Stimulated activated CD8-positive, alpha-beta memory T cell treated with anti-CD3 and anti-CD28 coated beads, Interleukin-4, amount 100 ng/mL, for 24 hours (primary cell): ENCODE data around the gene PXDC1.
"Not testable (repeated sequence)": the region's sequence is repeated elsewhere in the genome, so short reads cannot be mapped to it uniquely, and the experiment has no call there.

Experiments
- DNase-seq: peaks from one replicate; pipeline ENCODE4 v3.0.0-alpha.2; 2020; ENCODE audit warnings: low read depth

Gene PXDC1

DNA sequence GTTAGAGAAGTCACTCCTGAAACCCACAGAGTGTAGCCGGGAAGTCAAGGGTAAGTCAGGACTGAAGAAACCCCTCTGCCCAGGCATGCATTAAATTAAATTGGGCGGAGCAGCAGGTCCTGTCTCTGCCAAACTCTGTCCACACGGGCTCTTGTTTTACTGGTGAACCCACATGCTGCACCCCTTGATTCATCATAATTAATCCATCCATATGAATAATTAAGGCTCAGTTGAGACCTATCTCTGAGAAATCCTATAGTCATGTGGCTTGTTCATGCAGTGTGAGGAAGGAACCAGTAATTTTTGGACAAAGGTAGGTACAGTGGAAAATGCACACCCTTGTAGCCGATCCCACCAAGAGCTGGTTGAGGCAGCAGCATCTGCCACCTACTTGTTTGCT, 43.0 kb downstream of the PXDC1 start:
- no peak for DNase-seq

DNA sequence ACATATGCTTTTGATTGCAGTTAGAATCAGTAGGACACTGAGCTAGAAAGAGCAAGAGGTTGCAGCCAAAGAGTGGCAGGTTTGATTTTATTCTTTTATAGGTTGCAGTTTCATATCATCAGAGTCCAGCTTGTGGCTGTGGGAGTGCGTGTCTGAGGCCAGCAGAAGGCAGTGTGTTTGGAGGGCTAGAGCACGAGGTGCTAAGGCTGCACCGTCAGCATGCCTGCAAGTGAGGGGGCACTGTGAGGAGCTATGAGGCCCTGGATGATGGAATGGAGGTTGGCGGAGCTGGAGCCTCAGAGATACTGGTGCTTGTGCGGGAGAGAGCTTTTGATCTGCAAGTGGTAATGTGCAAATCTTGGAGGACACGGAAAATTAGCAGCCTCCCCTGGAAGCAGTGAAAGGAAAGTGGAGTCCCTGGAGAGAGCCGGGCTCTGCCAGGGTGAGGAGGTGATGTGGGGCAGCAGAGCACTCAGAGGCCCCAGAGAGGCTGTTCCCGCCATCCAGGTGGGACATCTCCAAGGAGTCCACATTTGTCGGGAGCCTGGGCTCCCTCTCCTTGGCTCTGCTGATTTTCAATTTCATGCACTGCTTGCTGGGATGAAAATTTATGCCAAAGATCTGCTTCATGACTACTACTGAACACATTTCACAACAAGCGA, 43.6 kb downstream of the PXDC1 start:
- no peak for DNase-seq

DNA sequence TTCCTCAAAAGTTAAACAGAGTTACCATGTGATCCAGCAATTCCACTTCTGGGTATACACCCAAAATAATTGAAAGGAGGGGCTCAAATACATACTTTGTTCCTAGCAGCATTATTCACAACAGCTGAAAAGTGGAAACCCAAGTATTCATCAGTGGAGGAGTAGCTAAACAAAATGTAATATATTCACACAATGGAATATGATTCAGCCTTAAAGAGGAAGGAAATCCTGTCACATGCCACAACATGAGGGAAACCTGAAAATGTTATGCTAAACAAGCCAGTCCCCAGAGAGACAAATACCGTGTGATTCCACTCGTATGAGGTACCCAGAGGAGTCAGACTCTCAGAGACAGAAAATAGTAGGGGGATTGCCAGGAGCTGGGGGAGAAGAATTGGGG, 44.5 kb downstream of the PXDC1 start:
- DNase-seq: no peak

DNA sequence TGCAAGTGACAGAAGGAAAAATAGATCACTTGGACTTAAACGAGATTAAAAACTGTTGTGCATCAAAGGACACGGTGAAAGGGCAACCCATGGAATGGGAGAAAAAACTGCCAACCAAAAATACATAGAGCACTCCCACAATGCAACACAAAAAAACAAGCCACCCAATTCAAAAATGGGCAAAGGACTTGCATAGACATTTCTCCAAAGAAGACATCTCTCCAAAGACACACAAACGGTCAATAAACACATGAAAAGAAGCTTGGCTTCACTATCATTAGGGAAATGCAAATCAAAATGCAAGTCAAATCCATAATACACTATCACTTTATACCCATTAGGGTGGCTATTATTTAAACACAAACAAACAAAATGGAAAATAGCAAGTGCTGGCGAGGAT, 45.0 kb downstream of the PXDC1 start:
- DNase-seq: no peak

DNA sequence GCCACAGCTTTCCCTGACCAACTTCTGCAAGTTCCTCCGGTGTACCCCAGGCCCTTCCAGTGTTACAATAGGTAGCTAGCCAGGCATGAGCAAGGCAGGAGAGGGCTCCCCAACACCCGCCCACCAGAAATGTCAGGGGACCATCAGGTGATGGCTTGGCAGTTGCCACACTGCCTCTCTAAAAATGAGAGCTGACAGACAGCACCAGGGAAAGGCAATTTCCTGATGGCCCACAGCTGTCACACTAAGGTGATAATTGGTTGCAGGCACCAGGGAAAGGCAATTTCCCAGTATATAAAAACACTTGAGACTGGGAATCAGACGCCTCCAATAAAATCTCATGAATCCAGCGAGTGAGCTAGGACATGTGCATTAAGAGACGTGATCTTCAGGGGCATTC, 49.9 kb downstream of the PXDC1 start:
- DNase-seq: no peak

DNA sequence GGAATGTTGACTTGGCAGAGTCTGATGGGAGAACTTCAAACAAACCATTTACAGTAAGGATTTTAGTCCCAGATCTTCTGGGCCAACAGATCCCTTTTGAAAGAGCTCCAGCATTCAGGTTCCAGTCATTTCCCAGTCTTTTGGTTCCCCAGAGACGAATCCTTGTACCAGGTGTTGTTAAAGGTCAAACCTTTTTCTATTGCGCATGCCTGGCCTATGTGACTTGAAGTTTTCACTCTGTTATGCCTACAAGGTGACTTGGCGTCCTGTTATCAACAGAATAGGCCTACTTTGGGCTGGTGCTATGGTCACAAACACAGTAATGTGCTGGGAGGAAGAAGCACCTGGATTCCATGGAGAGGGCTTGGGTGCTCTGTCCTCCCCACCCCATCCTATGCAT, 52.3 kb downstream of the PXDC1 start:
- DNase-seq: no peak

DNA sequence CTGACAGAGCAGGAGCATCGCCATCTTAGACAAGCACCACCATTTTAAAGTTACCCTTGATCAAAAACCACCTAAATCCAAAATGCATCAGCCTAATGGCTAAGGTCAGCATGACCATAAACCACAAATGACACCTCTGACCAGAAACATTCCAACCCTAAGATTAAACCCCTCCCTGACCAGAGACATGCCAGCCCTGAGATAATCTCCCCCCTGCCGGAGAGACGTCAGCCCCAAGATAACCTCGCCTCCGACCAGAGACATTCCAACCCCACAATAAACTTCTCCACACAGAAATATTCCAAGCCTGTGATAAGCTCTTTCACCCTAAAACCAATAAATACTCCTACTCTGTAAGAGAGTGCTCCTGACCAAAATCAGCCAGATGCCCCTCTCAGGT, 53.5 kb downstream of the PXDC1 start:
- no peak for DNase-seq

DNA sequence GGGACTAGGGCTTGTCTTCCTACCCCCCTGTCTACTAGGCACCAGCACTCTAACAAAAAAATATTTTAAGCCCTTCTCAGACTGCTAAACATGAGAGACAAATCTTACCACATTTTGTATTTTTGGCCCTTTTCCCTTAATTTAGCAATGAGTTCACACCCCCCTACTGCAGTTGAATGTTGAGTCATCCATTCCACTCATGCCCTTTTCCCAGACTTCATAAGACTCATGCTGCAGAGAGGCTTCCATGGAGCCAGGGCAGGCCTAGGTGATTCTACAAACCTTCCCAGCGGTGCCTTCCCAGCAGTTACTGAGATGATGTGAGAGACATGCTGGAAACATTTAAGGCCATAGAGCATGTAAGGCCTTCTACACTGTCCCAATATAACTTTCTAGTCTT, 53.9 kb downstream of the PXDC1 start:
- DNase-seq: no peak

DNA sequence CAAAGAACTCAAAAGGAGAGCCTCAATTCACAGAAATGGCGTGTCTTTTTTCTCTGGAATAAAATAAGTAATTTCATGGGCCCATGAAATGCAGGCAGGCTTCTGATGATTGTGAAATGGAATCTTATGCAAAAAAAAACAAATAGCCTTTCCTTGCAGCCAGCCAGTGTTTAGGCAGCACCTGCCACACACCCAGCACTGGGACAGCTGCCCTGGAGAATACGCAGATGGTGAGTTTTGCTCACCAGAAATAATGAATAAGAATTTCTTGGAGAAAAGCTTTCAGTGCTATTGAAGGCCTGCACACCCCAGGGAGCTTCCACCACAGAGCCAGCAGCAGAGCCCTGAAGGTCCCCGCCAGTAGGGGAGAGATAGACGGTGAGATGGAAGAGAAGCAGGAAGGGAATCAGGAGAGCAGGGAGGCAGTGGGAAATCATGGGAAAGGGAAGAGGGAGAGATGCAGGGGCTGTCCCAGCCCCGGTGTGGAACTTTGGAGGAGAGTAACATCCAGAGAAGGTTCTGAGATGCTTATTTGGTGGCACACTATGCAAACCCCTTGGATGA, 54.9 kb downstream of the PXDC1 start:
- DNase-seq: no peak

DNA sequence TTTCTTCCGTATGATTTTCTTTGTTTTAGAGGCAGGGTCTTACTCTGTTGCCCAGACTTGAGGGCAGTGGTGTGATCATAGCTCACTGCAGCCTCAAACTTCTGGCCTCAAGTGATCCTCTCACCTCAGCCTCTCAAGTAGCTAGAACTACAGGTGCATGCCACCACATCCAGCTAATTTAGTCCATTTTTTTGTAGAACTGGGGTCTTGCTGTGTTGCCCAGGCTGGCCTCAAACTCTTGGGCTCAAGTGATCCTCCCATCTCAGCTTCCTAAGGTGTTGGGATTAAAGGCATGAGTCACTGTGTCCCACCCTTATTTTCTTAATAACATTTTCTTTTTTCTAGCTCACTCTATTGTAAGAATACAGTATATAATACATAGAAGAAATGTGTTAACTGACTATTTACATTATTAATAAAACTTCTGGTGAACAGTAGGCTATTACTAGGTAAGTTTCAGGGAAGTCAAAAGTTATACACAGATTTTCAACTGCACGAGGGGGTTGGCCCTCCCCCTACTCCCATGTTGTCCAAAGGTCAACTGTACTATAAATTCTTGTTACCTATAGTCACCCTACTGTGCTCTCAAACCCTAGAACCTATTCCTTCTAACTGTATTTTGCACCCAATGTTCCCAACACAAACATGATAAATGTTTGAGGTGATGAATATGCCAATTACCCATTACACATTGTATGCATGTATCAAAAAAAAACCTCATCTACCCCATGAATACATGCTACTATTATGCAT, 56.3 kb downstream of the PXDC1 start:
- no peak for DNase-seq

DNA sequence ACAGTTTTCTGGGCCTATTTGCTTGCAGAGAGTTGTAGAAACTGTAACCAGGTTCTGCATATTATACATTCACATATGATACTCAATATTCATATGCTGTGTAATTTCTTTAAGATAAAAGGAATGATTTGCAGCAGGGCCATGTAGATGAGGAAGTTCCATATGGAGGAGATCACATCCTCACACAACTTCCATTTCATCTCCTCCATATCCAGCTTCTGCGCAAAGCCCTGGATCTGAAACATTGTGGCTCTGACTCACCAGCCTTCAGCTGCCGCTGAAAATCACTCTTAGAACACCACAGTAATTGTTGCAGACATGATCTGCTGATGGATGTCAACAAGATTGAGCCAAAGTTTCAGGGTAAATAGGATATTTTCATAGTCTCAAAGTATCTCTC, 57.7 kb downstream of the PXDC1 start:
- no peak for DNase-seq

DNA sequence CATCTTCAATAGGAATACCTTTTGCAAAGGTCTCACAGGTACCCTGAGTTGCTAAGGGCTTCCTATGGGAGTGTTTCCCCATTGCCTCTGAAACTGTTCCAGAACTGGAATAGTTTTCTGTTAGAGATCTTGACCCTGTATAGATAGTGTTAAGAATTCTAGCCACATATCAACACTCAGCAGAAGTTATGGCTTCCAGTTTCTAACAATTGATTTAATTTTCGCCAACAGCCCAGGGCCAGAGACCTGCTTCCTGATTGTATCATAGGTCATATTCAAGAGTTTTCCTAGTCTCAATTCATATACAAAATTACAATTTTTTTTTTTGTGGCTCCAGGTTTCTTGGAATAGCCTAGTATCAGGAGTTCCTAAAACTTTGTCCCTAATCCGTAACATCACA, 61.0 kb downstream of the PXDC1 start:
- DNase-seq: no peak

DNA sequence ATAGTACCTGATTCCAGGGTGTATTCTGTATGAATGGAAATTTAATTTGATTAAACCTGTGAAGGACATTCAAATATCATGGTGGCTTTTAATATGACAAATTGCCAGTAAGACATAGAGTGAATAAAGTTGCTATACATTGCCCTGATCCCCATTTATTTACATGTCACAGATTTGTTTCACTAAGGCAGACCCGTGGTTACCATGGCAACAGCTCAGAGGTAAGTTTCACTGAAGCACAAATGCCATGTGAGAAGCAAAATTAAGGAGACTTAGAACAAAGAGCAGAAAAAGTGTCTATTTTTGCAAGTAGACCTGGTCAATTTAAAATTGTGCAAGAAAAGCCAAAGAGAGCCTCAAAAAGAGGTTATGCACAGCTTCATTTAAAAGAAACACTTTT, 63.7 kb downstream of the PXDC1 start:
- no peak for DNase-seq

DNA sequence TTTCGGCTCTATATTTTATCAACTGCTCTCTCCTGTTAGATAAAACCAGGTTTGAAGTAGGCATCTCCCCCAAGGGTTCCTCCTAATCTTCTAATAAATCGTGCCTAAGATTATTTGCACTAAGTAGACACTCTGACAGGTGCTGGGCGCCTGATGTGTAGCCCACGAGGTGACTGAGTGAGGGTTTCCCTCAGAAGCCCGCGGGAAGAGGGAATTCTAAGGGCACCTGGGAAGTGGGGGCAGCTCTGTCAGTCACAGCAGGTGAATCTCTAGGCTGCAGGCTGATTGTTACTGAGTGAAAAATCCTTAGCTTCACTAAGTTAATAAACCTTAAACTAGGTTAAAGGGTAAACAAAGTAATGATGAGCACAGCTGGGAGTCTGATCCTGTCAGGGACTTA, 68.2 kb downstream of the PXDC1 start:
- no peak for DNase-seq

DNA sequence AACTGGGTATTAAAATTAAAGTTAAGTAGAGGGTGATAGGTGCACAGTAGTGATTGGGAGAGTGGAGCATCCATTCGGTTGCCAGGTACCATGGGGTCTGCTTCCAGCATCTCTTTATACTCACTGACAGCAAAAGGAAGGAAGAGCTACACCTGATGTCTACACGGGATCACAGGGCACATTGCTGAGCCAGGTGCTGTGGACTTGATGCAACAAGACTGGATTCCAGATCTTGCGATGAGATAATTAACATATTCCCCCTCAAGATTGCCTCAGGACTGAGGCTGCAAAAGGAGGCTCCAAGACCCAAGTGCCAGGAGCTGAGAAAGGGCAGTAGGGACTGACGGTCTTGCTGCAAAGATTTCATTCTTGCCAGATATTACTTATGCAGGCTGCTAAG, 72.6 kb downstream of the PXDC1 start:
- no peak for DNase-seq

DNA sequence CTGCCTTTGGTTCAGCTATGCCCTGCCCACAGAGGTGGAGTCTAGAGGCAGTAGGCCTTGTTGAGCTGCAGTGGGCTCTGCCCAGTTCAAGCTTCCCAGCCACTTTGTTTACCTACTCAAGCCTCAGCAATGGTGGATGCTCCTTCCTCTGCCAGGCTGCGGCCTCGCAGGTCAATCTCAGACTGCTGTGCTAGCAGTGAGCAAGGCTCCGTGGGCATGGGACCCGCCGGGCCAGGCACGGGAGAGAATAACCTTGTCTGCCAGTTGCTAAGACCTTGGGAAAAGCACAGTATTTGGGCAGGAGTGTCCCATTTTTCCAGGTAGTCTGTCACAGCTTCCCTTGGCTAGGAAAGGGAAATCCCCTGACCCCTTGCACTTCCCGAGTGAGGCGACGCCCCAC, 73.8 kb downstream of the PXDC1 start:
- not testable (repeated sequence) for DNase-seq

DNA sequence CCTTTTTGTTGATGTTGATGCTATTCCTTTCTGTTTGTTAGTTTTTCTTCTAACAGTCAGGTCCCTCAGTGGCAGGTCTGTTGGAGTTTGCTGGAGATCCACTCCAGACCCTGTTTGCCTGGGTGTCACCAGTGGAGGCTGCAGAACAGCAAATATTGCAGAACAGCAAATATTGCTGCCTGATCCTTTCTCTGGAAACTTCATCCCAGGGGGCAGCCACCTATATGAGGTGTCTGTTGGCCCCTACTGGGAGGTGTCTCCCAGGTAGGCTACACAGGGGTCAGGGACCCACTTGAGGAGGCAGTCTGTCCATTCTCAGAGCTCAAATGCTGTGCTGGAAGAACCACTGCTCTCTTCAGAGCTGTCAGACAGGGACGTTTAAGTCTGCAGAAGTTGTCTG, 74.2 kb downstream of the PXDC1 start:
- not testable (repeated sequence) for DNase-seq
